GM19324 (cell line): Measurements from ENCODE around the gene MTX1.
"Not testable (repeated sequence)": the region's sequence is repeated elsewhere in the genome, so short reads cannot be mapped to it uniquely, and the experiment has no call there.

Source experiments
- ATAC-seq: cut with Tn5 transposase; IDR thresholded peaks from one replicate; pipeline ENCODE4 v1.9.1; 2021; ENCODE audit warnings: mild to moderate bottlenecking, moderate library complexity; ENCODE audit not compliant: unreplicated experiment, low FRiP score

MTX1 gene

DNA sequence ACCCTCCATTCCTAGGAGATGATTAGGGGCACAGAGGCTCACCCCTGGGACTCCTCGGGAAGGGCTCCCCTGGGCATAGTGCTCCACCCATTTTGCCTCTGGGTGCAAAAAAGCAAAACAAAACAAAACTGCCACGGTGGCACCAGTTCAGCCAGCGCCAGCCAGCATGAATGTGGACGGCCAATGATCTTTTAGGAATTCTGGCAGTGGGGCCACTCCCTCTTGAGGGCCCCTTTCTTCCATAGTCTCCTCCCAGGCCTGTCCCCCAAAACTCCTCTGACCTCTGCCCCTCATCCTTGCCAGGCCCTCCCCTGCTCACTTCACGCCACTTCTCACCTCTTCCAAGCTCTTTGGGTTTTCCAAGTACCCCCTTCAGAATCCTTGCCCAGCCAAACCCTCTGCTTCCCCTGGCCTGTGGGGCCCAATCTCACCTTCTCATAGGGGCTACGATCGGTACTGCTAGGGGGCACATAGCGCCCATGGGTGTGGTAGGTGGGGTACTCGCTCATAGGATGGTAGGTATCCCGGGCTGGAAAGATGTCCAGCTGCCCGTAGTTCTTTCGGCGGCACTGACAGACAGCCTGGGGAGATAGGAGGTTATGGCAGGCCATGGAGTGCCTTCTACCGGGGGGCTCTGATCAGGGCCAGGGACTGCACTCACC, 21.6 kb upstream of the MTX1 start:
- ATAC-seq, result no peak

- ATAC-seq, result no peak
Measured at GRCh38 chr1:155187456-155187891, 21.0 kb upstream of the MTX1 start.

GRCh38 chr1:155188268-155188667, 20.2 kb upstream of the MTX1 start:
- ATAC-seq, result no peak

DNA sequence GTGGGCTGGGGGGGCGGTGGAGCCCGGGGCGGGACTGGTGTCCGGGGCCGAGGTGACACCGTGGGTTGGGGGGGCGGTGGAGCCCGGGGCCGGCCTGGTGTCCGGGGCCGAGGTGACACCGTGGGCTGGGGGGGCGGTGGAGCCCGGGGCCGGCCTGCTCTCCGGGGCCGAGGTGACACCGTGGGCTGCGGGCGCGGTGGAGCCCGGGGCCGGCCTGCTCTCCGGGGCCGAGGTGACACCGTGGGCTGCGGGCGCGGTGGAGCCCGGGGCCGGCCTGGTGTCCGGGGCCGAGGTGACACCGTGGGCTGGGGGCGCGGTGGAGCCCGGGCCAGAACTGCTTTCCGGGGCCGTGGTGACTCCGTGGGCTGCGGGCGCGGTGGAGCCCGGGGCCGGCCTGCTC, 18.6 kb upstream of the MTX1 start:
- ATAC-seq, result not testable (repeated sequence)

DNA sequence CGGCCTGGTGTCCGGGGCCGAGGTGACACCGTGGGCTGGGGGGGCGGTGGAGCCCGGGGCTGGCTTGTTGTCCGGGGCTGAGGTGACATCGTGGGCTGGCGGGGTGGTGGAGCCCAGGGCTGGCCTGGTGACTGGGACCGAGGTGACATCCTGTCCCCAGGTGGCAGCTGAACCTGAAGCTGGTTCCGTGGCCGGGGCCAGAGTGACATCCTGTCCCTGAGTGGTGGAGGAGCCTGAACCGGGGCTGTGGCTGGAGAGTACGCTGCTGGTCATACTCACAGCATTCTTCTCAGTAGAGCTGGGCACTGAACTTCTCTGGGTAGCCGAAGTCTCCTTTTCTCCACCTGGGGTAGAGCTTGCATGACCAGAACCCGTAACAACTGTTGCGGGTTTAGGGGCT, 16.6 kb upstream of the MTX1 start:
- ATAC-seq, result no peak

DNA sequence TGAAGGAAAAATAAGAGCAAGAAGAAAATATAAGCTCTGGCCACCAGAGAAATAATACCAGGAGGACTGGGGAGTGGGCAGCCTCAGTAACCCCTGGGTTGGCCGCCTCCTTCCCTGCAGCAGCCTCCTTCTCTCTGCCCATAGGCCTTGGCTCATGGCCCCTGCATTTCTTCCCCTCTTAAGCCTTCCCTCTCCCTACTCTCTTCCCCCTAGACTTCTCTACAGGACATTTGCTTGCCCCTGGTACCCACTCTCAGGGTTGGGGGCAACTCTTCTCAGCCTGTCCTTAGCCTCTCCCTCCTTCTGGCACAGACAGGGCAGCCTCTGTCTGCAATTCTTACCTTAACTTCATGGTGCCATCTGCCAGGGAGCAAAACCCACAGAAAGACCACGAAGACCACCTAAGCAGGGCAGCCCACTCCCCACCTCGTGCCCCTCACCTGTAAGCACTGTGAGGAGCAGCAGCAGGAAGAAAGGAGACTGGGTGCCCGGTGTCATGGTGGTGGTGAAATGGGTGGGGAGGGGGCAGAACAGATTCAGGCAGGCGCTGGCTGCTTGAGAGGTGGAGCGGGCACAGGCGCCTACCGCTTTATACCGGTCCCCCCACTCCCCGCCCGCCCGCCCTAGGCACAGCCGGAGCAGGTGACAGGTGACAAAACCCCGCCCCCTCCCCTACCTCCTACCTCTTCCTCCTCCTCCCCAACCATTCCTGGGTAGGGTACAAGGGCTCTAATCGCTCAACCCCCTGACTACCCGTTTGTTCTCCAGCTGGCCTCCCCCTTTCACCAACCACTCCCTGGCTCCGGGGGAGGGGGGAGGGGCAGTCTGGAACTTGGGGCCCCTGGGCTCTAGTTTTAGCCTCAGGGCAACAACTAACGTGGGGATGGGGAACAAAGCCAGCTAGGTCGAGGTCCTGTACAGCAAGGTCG, 15.9 kb upstream of the MTX1 start:
- no peak for ATAC-seq

DNA sequence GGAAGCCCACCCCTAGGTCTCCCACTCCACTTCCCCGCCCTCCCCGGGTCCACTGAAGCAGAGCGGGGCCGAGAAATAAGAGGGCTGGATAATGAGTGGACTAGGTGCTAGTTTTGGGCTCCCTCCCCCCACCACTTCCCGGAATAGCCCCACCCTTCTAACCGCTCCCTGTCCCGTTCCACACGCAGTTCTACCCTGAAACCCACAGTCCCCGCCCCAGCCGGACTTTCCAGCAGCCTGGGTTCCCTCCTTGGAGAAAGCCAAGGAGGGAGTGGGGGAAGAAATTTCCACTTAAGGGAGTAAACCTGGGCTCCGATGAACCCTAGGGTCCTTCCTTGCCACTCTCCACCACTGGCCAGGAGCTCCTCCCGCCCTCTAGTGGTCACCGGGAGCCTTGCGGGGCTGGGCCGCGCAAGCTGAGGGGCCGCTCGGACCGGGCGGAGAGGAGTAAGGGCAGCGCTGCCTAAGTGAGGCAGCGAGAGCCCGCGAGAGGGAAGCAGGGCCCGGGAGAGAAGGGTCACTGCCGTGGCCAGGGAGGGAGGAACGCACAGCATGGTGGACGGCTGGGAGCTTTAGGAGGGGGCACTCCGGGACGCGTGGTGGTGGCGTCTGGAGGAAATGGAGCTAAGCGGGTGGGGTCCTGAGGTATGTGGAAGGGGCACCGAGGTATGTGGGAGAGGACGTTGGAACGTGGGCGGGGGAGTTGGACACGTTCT, 15.1 kb upstream of the MTX1 start:
- ATAC-seq, result peak; percentile 63

- not testable (repeated sequence) for ATAC-seq
Measured at GRCh38 chr1:155193991-155194240, 14.6 kb upstream of the MTX1 start.

DNA sequence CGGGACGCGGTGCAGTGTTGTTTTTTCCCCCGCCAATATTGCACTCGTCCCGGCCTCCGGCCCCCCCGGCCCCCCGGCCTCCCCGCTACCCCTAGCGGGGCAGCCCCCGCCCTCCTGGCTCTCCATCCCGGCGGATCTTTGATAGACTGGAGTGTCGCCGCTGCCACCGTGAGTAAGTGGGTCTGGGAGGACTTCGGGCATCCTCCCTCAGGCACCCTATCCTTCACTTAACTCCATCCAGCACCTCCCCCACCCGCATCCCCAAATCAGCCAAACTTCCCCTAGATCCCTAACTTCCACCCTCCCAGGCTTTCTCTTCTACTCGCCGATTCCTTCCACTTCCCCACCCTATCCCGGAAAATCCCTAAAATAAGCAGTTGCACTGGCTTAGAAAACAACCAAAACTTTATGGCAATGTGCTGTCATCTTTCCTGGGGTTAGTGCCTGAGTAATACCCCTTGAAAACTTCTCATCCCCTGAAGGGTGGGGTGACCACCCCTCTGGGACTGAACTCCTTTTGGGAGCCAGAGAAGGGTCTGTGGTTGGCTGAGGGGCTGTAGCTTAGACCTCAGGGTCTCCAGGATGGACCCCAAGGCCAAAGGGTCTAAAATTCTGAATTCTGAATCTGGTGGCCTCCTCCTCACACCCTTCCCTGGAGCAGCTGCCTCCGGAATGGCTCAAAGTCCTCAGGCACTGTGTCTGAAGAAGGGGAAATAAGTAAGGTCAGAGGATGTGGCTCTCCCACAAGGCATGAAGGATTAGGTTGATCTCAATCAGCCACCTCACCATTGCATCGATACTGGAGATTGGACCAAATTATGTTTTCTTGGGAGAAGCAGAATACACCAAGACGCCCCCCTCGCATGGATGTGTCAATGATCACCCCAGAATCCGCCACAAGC, 13.0 kb upstream of the MTX1 start:
- ATAC-seq, result no peak

- no peak for ATAC-seq
Measured at GRCh38 chr1:155196103-155196892, 12.2 kb upstream of the MTX1 start.

DNA sequence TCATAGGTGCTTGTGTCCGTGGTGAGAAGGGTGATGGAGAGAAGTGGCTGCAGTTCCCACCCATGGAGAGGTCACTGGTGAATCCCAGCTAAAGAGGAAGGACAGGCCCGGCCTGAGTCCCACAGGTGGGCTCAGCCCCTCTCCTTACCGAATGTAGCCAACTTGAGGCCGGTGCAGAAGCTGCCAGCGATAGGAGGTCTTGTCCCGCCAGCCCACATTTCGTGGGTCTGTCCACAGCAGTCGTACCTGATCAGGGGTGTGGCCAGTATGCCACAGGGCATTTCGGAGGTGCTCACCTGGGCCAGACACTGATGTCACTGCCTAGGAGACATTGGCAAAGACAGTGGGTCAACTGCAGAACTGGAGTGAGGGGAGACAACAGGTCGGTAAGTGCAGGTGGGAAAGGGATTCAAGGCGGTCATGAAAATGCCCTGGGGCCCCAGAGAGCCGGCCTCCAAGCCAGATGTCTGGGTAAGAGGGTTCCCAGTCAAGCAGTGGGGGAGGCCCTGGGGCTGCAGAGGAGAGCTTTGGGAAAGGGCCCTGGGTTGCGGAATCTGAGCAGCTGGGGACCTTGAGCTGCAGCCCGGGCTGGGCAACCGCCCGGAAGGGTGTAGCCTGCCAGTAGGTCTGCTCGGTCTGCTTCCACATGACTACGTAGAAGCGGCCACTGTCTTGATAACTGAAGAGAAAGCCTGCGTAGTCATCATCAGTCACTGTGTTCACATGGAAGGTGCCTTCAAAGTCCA, 11.4 kb upstream of the MTX1 start:
- no peak for ATAC-seq

- no peak for ATAC-seq
Measured at GRCh38 chr1:155197901-155198546, 10.5 kb upstream of the MTX1 start.

- ATAC-seq, result no peak
Measured at GRCh38 chr1:155198547-155198906, 10.0 kb upstream of the MTX1 start.

DNA sequence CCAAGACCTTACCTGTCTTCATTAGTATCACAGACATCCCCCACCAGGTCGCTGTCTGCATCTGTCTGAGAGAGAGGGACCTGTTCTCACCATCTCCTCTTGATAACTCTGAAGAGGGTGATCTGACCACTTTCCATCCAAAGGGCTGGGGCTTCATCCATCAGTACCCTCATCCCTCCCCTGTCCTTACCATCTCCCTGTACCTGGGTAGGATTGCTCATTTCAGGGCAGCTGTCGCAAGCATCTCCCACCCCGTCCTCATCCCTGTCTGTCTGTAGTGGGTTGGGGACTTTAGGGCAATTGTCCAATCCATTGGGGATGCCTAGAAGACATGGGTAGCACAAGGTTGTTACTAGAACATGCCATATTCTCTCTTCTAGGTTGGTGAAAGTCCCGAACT, 8.7 kb upstream of the MTX1 start:
- no peak for ATAC-seq

DNA sequence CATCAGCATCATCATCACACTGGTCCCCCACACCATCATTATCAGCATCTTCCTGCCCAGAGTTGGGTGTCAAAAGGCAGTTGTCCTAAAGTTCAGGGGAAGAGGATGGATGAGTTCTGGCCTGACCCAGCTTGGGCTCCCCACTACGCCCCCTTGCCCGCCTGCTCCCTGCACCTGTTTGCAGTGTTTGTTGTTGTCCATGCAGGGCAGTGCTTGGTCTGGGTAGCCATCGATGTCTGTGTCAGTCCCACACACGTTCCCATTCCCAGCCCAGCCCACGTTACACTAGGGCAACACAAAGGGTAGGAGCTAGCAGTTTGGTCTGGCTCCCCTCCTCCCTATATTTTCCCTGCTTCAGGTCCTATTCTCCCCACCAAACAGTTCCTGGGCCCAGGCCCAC, 7.6 kb upstream of the MTX1 start:
- ATAC-seq, result no peak

- no peak for ATAC-seq
Measured at GRCh38 chr1:155202198-155202597, 6.3 kb upstream of the MTX1 start.

DNA sequence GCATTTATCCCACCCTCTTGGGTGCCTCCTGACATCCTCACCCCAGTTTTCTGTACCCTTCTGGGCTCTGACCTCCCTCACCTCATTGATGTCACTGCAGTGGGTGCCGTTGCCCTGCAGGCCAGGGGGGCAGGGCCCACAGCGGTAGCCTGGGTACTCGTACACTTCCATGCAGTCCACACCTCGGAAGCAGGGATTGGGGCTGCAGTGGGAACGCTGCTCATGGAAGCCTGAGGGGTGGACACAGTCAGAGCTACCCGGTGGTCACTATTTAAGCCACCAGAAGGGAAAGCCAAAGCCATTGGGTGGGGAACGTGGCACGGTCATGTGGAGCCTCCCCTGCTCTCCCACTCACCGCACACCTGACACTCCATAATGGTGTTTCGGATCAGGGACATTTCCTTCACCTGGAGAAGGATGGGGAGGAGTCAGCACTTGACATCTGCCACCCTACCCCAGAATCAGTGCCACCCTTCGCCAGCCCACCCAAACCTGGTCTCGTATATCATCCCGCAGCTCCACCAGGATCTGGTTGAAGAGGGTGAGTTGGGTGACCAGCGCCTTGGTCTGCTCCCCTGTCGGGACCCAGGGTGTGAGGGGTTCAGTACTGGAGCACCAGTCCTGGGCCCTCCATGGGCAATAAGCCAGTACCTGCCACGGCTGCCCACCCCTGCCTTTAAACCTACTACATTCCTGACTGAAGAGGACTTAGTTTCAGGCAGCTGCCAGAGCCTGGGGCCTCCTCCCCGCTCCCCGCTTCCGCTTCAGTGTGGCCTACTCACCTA, 5.6 kb upstream of the MTX1 start:
- ATAC-seq, result no peak

DNA sequence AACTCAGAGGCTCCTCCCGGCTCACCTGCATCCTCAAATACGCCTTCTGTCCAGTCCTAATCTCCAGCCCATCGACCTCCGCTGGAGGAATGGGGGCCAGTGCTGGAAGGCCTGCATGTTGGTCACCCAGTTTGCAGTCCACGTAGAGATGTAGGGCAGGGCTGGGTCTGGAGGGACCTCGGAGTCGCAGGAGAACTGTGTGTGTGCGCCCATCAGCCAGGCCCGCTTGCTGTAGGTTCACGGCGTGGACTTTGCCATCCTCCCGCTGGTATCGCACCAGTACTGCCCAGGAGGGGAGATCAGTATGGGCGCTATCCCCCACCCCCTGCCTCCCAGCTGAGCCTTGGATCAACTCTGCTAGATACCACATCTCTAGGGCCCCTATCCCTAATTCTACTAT, 3.5 kb upstream of the MTX1 start:
- ATAC-seq, result no peak
